Mammary microvascular endothelial cell (primary cell): Measurements from ENCODE around the gene ACVR2B. TPM values are rescaled to one million over a fixed set of nuclear protein-coding genes. Genes with fewer than 3 reads are reported as not detected.

Experiments used
- total RNA-seq: library from RNA; depleted of rRNA; stranded (reverse); fragments of >200 nt; gene quantifications from 2 replicates; pipeline ENCODE4 v1.2.3, GENCODE V29; 2015

The ACVR2B gene
- total RNA-seq = 1.1 and 1.4 TPM in 2 replicates

GRCh38 chr3:38453075-38453912 lies at the start of gene ACVR2B:
Gene ACVR2B (plus strand): TSS chr3:38453890. CDS start chr3:38454323, 433 bp downstream.

GRCh38 chr3:38496131-38496910 lies 42.6 kb downstream of the ACVR2B start, which contains the start of gene EXOG:
Gene EXOG (plus strand): TSS chr3:38496340. CDS start chr3:38496368, 28 bp downstream.

Other genes starting within 250 kb of the ACVR2B start
- 0.07 TPM in 1 of 2 replicates, not detected in the other for gene SLC22A13, start 188.1 kb upstream of the ACVR2B start, total RNA-seq
- not detected in 2 replicates for gene SLC22A14, start 171.6 kb upstream of the ACVR2B start, total RNA-seq
- 1.9 and 4.4 TPM in 2 replicates for gene XYLB, start 107.1 kb upstream of the ACVR2B start, total RNA-seq
- 8.7 and 15.9 TPM in 2 replicates for gene EXOG, start 42.5 kb downstream of the ACVR2B start, total RNA-seq
- gene SCN5A, start 195.8 kb downstream of the ACVR2B start, total RNA-seq = 5.5 and 8.4 TPM in 2 replicates